DOHH2 (cell line): ENCODE data around the gene KCTD5.

ENCODE experiments used
- EZH2phosphoT487 ChIP-seq: fragments of 200-600 bp; sonication (generic); IDR thresholded peaks from 2 replicates; pipeline ENCODE4 v1.6.1; 2017; ENCODE audit warnings: borderline replicate concordance, mild to moderate bottlenecking, antibody characterized with exemption, low read length, moderate library complexity, mixed read lengths
- TF ChIP-seq, protein P1 (sequence below): fragments of 200-600 bp; sonication (generic); IDR thresholded peaks from one replicate; pipeline ENCODE4 v1.5.1; 2014; ENCODE audit warnings: antibody characterized with exemption, mild to moderate bottlenecking, low read depth, low read length; ENCODE audit not compliant: poor library complexity, severe bottlenecking

DNA sequence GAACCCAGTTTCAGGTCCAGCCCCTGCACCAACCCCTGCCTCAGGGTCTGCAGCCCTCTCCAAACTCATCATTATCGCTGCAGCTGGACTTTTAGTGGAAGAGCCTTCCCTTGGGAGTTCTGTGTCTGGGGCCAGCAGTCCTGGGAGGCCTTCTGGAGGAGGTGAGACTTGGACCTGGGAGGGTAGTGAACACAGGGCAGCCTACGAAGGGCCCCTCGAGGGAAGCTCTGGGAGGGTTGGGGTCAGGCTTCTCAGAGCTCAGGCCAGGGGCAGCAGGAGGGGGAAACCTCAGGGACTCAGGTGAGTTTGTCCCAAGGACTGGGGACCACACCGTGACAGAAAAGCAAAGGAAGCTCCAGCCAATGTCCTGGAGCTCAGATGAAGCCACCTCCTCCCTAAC lies 58.8 kb downstream of the KCTD5 start:
- TF ChIP-seq, protein P1, sequence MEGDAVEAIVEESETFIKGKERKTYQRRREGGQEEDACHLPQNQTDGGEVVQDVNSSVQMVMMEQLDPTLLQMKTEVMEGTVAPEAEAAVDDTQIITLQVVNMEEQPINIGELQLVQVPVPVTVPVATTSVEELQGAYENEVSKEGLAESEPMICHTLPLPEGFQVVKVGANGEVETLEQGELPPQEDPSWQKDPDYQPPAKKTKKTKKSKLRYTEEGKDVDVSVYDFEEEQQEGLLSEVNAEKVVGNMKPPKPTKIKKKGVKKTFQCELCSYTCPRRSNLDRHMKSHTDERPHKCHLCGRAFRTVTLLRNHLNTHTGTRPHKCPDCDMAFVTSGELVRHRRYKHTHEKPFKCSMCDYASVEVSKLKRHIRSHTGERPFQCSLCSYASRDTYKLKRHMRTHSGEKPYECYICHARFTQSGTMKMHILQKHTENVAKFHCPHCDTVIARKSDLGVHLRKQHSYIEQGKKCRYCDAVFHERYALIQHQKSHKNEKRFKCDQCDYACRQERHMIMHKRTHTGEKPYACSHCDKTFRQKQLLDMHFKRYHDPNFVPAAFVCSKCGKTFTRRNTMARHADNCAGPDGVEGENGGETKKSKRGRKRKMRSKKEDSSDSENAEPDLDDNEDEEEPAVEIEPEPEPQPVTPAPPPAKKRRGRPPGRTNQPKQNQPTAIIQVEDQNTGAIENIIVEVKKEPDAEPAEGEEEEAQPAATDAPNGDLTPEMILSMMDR: no peak
- no peak for TF ChIP-seq EZH2phosphoT487
